ENCODE results near the gene CHAT.
A peak's percentile ranks its signal among the peaks of the same experiment; 100 is the strongest.
"Not testable (repeated sequence)": the region's sequence is repeated elsewhere in the genome, so short reads cannot be mapped to it uniquely, and the experiment has no call there.

The CHAT gene

DNA sequence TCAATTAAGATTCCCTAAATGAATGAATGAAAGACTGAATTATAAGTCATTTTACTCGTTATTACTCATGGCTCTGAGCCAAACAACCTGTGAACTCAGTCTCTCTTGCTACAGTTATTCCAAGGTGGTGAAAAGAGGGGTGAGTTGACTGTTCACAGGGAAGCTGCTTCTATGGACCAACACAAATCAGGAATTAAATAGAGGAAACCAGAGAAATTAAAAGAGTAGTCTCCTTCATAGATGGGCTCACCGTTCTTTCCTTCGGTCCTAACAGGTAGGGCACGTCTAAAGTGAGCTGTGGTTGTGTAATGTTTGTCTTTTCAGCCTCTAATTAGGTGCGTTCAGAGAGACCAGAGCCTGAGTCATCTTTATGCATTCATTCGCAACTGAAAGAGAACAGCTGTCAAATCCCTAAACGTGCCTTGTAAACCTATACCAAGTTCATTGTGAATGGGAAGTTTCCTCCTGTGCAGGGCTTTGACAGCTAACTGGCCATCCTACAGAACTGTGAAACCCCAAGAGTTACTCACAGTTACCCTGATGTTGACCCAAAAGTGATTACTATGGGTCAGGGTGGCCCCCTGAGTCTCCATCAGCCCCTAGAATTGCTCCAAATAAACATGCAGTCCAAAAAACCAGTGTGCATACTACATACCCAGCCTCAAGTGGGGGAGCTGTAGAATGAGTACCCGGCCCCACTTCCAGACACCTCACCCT, 47.5 kb downstream of the CHAT start:
- intact Hi-C loops (cut with DNase I): no loop called here

GRCh38 chr10:49662169-49662830, 48.5 kb downstream of the CHAT start:
- intact Hi-C loops (cut with DNase I): no loop called here
- DNase-seq: peak in 1 of 42 donors; percentile 28

More for the DNA sequence above, 47.5 kb downstream of the CHAT start:
- DNase-seq: no peak

DNA sequence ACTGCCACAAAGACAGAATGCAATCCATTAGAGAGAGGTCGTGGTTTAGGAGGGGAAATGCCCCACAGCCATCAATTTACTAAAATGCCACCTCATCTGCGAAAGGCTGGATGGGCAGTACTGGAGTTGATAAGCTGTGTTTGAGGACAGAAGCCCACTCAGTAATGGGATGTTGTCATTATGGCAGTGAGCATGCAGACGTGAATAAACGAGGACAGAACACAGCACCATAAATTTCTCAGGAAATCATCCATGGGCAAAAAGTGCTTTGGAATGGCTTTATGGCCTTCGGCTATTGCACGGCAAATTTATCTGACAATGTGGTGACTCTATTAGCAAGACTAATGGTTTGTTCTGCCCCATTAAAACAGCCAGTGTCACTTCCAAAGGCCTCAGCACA, 49.8 kb downstream of the CHAT start:
- no peak for DNase-seq

GRCh38 chr10:49664006-49664841, 50.4 kb downstream of the CHAT start:
- DNase-seq: peak in 1 of 42 donors; percentile 24
- intact Hi-C loops (cut with DNase I): no loop called here

More for the DNA sequence above, 49.8 kb downstream of the CHAT start:
- intact Hi-C loops (cut with DNase I): no loop called here

GRCh38 chr10:49664842-49665355, 51.1 kb downstream of the CHAT start:
- intact Hi-C loops (cut with DNase I): no loop called here
- DNase-seq: peak in 1 of 42 donors; percentile 22

GRCh38 chr10:49666054-49666615, 52.3 kb downstream of the CHAT start:
- peak in 1 of 42 donors; percentile 13 for DNase-seq
- intact Hi-C loops (cut with DNase I): no loop called here

DNA sequence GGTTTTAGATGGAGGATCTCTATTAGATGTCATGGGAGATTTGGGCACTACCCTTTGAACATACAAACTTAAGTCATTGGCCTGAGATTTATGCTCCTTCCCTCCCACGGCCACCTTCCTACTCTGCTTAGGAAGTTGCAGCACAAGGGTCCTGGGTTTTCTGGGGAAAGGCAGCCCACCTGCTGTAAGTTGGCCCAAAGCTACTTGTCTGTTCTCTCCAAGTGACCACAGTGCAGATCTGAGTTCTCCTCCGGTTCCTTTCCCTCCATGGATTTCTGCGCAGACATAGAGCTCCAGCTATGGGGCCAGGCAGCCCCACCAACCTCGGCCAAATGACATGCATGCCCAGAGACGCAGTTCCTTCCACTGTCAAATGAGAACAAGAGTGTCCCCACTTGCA, 52.8 kb downstream of the CHAT start:
- DNase-seq: peak in 1 of 42 donors; percentile 29
- intact Hi-C loops (cut with DNase I): no loop called here

DNA sequence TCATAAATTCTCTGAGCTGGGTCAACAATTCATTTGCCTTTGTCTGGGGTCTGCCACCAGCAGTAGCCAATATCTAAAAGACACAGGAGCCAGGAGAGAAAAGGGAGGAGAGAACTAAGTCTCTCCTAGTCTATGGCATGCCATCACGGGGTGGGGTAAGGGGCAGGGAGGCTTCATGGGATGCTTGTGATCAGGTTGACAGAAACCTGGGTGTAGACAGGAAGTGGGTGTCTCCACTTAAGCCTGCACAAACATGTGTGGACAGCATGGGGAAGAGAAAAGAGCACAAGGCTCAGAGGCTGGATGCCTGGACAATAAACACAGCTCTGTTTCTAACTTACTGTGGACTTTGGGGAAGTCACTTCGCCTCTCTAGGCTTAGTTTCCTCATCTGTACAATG, 54.2 kb downstream of the CHAT start:
- peak in 1 of 42 donors; percentile 3 for DNase-seq
- intact Hi-C loops (cut with DNase I): no loop called here

GRCh38 chr10:49668684-49669083, 54.8 kb downstream of the CHAT start:
- intact Hi-C loops (cut with DNase I): no loop called here
- no peak for DNase-seq

DNA sequence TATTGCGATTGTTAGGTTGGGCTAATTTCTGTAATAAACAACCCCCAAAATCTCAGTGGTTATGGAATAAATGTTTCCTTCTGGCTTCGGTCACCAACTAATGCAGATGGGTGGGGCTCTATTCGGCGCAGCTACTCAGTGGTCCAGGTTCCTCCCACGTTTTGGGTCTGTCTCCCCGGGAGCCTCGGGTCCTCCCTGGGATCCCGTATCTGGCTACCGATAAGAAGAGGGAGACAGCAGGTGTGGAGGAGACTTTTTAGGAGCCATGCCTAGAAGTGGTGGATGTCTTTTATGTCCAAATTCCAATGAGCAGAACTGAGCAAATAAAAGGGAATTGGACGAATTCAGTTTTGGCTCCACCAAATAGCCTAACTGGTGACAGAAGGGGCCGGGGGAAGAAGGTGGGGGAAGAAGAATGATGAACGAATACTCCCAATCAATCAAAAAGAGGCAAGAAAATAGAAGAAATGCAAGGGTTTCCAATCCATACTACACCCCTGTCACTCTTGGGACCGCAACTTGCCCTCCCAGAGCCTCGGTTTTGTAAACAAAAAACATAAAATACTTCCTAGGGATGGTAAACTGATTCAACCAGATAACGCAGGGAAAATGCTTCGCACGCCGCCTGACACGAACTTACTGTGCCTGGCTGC, 65.1 kb downstream of the CHAT start:
- intact Hi-C loops (cut with DNase I): no loop called here

DNA sequence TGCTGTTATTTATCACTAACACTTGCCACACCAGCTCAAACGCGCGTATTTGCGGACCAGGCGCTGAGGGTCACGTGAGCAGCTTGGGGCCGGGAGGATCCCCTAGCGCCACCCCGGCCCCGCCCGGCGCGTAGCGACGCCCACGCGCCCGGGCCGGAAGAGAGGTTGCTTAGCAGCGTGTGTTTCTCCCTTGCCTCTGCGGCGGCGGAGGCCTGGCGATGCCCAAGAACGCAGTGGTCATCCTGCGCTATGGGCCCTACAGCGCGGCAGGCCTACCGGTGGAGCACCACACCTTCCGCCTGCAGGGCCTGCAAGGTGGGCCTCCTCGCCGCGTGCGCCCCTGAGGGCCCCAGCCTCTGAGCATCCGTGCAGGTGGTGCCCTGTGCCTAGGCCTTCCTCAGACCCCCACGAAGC, 65.7 kb downstream of the CHAT start, which contains the start of gene C10orf53:
C10orf53 (plus strand) TSS at position 172 of the 414 bp plus-strand sequence; CDS start at position 219, 47 bp downstream.
- intact Hi-C loops (cut with DNase I): no loop called here
- peak in 40 of 42 donors; percentile 12 to 77 (median 54) for DNase-seq

More for the DNA sequence above, 65.1 kb downstream of the CHAT start:
- no peak for DNase-seq

- DNase-seq; intact Hi-C loops (cut with DNase I): not testable (repeated sequence)
Observed at GRCh38 chr10:49682449-49682848, 68.6 kb downstream of the CHAT start.

- no peak for DNase-seq
- intact Hi-C loops (cut with DNase I): no loop called here
Observed at GRCh38 chr10:49682879-49683278, 69.0 kb downstream of the CHAT start.

DNA sequence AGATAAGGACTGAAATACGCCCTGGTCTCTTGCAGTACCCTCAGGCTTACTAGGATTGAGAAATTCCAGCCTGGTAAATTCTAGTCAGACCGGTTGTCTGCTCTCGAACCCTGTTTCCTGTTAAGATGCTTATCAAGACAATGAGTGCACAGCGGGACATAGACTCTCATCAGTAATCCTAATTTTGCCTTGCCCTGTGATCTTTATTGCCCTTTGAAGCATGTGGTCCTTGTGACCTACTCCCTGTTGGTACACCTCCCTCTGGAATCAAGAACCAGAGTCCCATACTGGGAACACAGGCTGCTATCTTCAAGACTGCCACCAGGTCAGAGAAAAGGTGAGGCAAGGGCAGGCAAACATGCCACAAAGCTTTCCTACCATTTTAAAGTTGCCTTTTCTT, 72.8 kb downstream of the CHAT start:
- intact Hi-C loops (cut with DNase I): no loop called here
- no peak for DNase-seq

- intact Hi-C loops (cut with DNase I): no loop called here
- DNase-seq: no peak
Observed at GRCh38 chr10:49688261-49688846, 74.5 kb downstream of the CHAT start.

DNA sequence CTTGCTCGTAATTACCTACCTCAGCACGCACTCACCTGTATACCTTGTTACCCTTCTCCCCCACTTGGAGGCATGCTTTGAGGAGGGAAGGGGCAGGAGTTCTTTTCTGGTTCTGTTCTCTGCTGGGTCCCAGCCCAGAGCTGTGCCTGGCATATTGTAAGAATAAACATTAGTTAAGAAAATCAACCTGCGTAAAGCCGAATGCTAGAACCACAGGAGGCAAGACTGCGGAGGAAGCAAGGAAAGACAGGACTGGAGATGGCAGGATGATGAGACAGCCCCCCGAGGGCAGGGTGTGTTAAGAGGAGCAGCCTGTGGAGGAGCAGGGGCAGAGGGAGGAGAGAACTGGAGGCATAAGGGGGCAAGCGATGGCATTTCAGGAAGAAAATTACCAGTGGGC, 75.1 kb downstream of the CHAT start:
- no peak for DNase-seq
- intact Hi-C loops (cut with DNase I): no loop called here

DNA sequence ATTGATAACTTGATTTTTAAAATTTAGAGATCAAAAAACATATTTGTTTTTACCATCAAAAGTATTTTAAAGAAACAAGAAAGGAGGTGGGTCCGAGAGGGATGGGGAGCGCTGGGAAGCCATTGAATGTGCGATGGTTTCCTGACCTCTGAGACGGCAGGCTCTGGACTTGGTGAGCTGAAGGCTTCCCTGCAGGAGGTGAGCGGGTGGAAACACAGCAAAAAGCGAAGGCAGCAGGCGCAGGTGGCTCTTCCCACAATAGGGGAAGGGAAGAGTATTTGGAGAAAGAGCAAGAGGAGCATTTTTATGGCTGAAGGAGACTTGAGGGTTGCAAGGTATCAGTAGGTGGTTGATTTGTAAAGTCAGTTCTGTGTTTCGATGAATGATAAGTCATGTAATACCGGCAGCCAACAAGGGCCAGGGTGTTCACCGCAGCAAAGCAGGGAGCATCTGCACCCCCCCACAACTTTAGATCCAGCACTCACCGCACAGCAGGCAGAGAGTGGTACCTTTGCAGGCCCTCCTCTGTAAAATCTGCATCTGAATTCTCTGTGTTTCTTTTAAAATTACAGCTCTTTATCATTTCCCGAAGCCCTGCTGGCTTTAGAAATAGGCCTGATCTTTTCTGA, 76.2 kb downstream of the CHAT start:
- no peak for DNase-seq

More for the DNA sequence above, 76.2 kb downstream of the CHAT start:
- intact Hi-C loops (cut with DNase I): no loop called here

Measured in head of caudate nucleus (tissue), 42 donors.